Progenitor cell of endocrine pancreas (in vitro differentiated cells): Measurements from ENCODE around the gene BCOR. TPM values are rescaled to one million over a fixed set of nuclear protein-coding genes. Genes with fewer than 3 reads are reported as not detected.
A peak's percentile ranks its signal among the peaks of the same experiment; 100 is the strongest.

Source experiments
- DNase-seq: peaks from one replicate; pipeline ENCODE4 v3.0.0; 2021; ENCODE audit warnings: low spot score; ENCODE audit not compliant: unreplicated experiment
- H3K27ac Mint-ChIP-seq: 2 replicates; pipeline ENCODE4 v1.8.0; 2021; ENCODE audit warnings: mild to moderate bottlenecking, moderate library complexity, mixed read lengths
- H3K27me3 Mint-ChIP-seq: 2 replicates; pipeline ENCODE4 v1.8.0; 2021; ENCODE audit warnings: mixed read lengths
- H3K36me3 Mint-ChIP-seq: 2 replicates; pipeline ENCODE4 v1.8.0; 2022; ENCODE audit warnings: mixed read lengths; ENCODE audit not compliant: insufficient read depth
- H3K4me1 Mint-ChIP-seq: 2 replicates; pipeline ENCODE4 v1.8.0; 2021; ENCODE audit warnings: low read depth, mixed read lengths
- H3K4me3 Mint-ChIP-seq: 2 replicates; pipeline ENCODE4 v1.8.0; 2021; ENCODE audit warnings: low read depth, mild to moderate bottlenecking, moderate library complexity, mixed read lengths
- H3K9me3 Mint-ChIP-seq: 2 replicates; pipeline ENCODE4 v1.8.0; 2021; ENCODE audit warnings: low read depth, mixed read lengths
- total RNA-seq: library from RNA; stranded (reverse); gene quantifications from 2 replicates; pipeline ENCODE4 v1.2.1, GENCODE V29; 2021
- TF ChIP-seq, protein P1 (sequence below): fragments of 200-600 bp; sonication (generic); IDR thresholded peaks from one replicate; pipeline ENCODE4 v1.5.0; 2021; ENCODE audit warnings: antibody characterized with exemption, mild to moderate bottlenecking; ENCODE audit not compliant: unreplicated experiment

Gene BCOR
- total RNA-seq, 1 donor from 2014 or later = 20.5 TPM

- Mint-ChIP-seq H3K27me3 (peaks cover 33% of the 10 kb centered on the region), H3K36me3 (peaks cover 1% of the 10 kb centered on the region), H3K4me3 (no peak overlapping the region), H3K9me3 (no peaks in the 10 kb centered on the region), H3K4me1 (peaks cover 36% of the 10 kb centered on the region), H3K27ac (no peak overlapping the region)
- no peak for DNase-seq
- TF ChIP-seq, protein P1, sequence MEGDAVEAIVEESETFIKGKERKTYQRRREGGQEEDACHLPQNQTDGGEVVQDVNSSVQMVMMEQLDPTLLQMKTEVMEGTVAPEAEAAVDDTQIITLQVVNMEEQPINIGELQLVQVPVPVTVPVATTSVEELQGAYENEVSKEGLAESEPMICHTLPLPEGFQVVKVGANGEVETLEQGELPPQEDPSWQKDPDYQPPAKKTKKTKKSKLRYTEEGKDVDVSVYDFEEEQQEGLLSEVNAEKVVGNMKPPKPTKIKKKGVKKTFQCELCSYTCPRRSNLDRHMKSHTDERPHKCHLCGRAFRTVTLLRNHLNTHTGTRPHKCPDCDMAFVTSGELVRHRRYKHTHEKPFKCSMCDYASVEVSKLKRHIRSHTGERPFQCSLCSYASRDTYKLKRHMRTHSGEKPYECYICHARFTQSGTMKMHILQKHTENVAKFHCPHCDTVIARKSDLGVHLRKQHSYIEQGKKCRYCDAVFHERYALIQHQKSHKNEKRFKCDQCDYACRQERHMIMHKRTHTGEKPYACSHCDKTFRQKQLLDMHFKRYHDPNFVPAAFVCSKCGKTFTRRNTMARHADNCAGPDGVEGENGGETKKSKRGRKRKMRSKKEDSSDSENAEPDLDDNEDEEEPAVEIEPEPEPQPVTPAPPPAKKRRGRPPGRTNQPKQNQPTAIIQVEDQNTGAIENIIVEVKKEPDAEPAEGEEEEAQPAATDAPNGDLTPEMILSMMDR = no peak
Measured at GRCh38 chrX:40092808-40093435, 4.8 kb downstream of the BCOR start.

DNA sequence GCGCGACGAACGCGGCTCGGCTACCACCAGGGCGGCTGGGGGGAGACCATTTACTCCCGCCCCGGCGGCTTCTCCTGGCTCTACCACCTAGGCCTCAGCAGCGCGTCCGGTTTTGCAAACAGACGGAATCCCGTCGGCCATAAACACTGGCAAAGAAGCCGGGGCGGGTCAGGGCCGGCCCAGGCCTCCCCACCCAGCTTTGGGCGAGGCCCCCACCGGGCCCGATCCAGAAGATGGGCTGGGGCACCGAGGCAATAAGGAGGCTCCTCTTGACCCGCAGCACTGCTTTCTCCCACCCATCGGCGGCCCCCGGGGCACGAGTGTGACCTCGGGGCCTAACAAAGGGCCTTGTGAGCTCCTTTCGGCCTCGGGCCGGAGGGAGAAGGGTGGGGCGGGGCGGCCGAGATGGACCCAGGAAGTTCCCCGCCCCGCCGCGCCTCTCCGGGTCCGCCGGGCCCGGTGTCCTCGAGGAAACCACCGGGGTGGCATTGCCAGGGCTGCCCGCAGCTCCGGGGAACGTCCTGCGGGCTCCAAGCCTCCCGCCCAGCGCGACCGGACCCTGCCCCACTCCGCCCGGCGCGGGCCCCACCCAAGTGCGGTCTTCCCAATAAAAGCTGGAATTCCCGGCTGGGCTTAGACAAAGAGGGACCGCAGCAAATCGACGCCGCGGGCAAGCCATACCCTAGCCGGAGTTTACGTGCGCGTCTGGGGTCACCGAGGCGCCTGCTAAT is 5.9 kb downstream of the BCOR start:
- Mint-ChIP-seq H3K27me3 (peaks cover 33% of the 10 kb centered on the region), H3K4me1 (peaks cover 44% of the 10 kb centered on the region), H3K36me3 (peaks cover 1% of the 10 kb centered on the region), H3K27ac (no peak overlapping the region), H3K4me3 (no peak overlapping the region), H3K9me3 (no peaks in the 10 kb centered on the region)
- TF ChIP-seq, protein P1 = no peak
- no peak for DNase-seq

- no peak for DNase-seq
- Mint-ChIP-seq H3K36me3 (peaks cover 1% of the 10 kb centered on the region), H3K4me1 (peaks cover 52% of the 10 kb centered on the region), H3K27ac (peak overlapping the region; percentile 39), H3K9me3 (no peaks in the 10 kb centered on the region), H3K4me3 (peak overlapping the region; percentile 35), H3K27me3 (peaks cover 33% of the 10 kb centered on the region)
- TF ChIP-seq, protein P1 = no peak
Measured at GRCh38 chrX:40090961-40091360, 6.8 kb downstream of the BCOR start.

GRCh38 chrX:40090050-40090804 is 7.5 kb downstream of the BCOR start:
- no peak for DNase-seq
- H3K27me3 Mint-ChIP-seq = peaks cover 31% of the 10 kb centered on the region
- H3K9me3 Mint-ChIP-seq = no peaks in the 10 kb centered on the region
- H3K36me3 Mint-ChIP-seq = peaks cover 1% of the 10 kb centered on the region
- no peak overlapping the region for H3K27ac Mint-ChIP-seq
- peaks cover 54% of the 10 kb centered on the region for H3K4me1 Mint-ChIP-seq
- TF ChIP-seq, protein P1 = no peak
- no peak overlapping the region for H3K4me3 Mint-ChIP-seq

DNA sequence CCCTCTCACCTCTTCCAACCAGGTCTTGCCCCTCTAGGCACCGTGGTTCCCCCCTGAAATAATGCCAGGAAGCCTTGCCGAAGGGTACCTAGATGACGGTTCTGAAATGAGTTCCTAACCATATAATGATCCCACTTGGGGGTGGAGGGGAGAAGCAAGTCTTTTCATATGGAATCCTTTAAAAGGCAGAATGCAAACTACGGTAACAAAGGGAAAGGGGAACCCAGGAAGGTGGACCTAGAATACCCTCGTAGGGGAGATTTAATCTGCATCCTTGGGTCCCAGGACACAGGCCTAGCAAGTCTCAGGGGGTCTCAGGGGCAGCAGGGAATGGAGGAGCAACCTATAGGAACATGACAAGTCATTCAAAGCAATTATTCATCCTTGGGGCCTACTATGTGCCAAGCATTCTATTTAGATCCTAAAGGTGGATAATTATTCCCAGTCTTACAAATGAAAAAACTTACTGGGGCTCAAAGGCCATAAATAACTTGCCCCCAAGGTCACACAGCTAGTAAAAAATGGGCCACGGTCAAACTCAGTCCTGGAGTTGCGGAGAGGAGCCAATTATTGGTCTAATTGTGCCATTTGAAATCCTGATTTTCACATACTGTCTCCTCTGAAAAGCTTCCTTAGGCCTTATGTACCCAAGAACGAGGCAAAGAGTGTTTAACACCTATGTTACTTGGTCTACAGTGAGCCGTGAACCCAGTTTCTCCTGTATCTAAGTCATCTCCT is 8.8 kb downstream of the BCOR start:
- Mint-ChIP-seq H3K36me3 (peaks cover 1% of the 10 kb centered on the region), H3K27ac (no peak overlapping the region), H3K27me3 (peaks cover 27% of the 10 kb centered on the region), H3K9me3 (no peaks in the 10 kb centered on the region), H3K4me1 (peaks cover 59% of the 10 kb centered on the region), H3K4me3 (no peak overlapping the region)
- DNase-seq = no peak
- TF ChIP-seq, protein P1 = no peak
